NB4 (cell line): ENCODE measurements around the gene CACNA2D3.
A peak's percentile ranks its signal among the peaks of the same experiment; 100 is the strongest.

ENCODE experiments used
- DNase-seq: peaks from one replicate; pipeline ENCODE4 v3.0.0; 2010; ENCODE audit warnings: low read depth
- H3K4me3 ChIP-seq: one replicate; pipeline ENCODE4 v1.5.1; 2011; ENCODE audit warnings: mild to moderate bottlenecking, low read depth, low read length, moderate library complexity
- CTCF ChIP-seq: IDR thresholded peaks from one replicate; pipeline ENCODE4 v1.5.1; 2012; ENCODE audit warnings: low read depth, low read length
- MAX ChIP-seq: IDR thresholded peaks from 2 replicates; pipeline ENCODE4 v1.6.1; 2011; ENCODE audit warnings: low read depth, low read length
- MYC ChIP-seq: IDR thresholded peaks from 2 replicates; pipeline ENCODE4 v1.6.1; 2011; ENCODE audit warnings: low read depth, low read length
- POLR2A ChIP-seq: IDR thresholded peaks from 2 replicates; pipeline ENCODE4 v1.6.1; 2011; ENCODE audit warnings: mild to moderate bottlenecking; ENCODE audit not compliant: insufficient read length; ENCODE audit errors: extremely low read depth

The CACNA2D3 gene

GRCh38 chr3:54931182-54931581 lies 808.8 kb downstream of the CACNA2D3 start:
- no peak overlapping the region for H3K4me3 ChIP-seq
- DNase-seq: peak; percentile 12
- TF ChIP-seq CTCF (no peak), MAX (no peak), MYC (no peak), POLR2A (no peak)

- DNase-seq: no peak
- TF ChIP-seq MAX (no peak), CTCF (no peak), MYC (no peak), POLR2A (no peak)
- no peak overlapping the region for H3K4me3 ChIP-seq
Observed at GRCh38 chr3:54932606-54933005, 810.3 kb downstream of the CACNA2D3 start.

GRCh38 chr3:54935869-54936268 lies 813.5 kb downstream of the CACNA2D3 start:
- no peak overlapping the region for H3K4me3 ChIP-seq
- TF ChIP-seq MYC: no peak
- no peak for TF ChIP-seq CTCF
- no peak for TF ChIP-seq MAX
- TF ChIP-seq POLR2A: no peak
- no peak for DNase-seq

DNA sequence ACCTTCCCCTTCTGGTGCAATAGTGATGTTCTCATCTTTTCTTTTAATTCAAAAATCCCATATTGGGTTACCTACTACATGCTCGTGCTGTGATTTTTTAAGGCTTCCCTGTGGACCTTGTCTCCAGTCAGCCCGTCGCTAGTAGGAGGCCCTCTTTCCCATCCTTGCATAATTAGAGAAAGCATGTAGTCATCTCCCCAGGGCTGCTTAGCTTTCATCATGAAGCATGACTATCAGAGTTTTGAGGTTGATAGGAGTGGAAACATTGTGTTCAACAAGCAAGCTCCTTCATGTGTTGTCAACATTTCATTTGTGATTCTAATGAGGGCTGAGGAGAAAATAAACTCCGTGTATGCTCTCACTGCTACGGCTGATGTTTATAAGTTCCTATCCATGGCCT lies 814.2 kb downstream of the CACNA2D3 start:
- DNase-seq: peak; percentile 4
- TF ChIP-seq MYC (no peak), MAX (no peak), CTCF (no peak), POLR2A (no peak)
- no peak overlapping the region for H3K4me3 ChIP-seq

DNA sequence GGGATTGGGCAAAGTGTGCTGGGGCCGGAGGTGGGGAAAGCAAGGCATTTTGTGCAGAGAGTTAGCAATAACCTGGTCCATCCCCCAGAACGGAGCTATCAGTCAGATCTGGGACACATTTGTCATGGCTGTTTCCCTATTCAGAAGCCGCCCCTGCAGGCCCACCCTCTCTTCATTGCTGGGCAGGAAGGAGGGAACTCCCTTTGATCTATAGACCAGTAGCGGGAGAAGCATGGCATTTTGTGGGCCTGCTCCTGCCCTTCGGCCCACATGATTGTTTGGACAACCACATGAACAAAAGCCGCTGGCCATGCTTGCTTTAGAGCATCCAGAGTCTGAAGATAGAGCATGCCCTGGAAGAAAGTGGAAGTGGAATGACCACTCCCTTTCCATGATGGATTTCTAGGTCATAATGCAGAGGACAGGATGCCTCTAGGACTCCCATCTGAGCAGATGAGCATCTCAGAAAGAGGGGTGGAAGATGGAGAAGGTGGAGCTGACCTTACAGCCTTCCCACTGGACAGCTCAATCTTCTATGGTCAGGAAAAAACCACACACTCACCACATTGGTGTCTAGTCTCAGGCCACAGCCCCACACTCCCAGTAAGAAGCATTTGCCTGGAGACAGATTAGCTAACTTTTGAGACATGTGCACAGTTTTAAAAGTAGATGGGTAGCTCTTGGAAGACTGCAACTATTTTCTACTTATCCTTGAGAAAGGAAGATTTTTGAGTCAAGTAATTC lies 817.4 kb downstream of the CACNA2D3 start:
- TF ChIP-seq MYC (no peak), MAX (no peak), POLR2A (no peak), CTCF (no peak)
- no peak for DNase-seq

More for the DNA sequence above, 817.4 kb downstream of the CACNA2D3 start:
- H3K4me3 ChIP-seq: no peak overlapping the region
